ENCODE measurements around the gene SLC37A2.
"Not testable (repeated sequence)": the region's sequence is repeated elsewhere in the genome, so short reads cannot be mapped to it uniquely, and the experiment has no call there.

The SLC37A2 gene

GRCh38 chr11:125086633-125087296 lies 23.7 kb downstream of the SLC37A2 start:
- TF ChIP-seq POLR2AphosphoS5 (IDR thresholded peaks at IDR 0.05; ENCODE audit: low read depth, low read length) = no peak
- TF ChIP-seq TAF1 (IDR thresholded peaks at IDR 0.05; ENCODE audit: borderline replicate concordance, low read depth, low read length) = no peak
- no peak for TF ChIP-seq POLR2A (IDR thresholded peaks at IDR 0.05; ENCODE audit: low read depth, low read length)
- no peak for FAIRE-seq
- DNase-seq (ENCODE audit: insufficient read length) = no peak

GRCh38 chr11:125088123-125088522 lies 25.0 kb downstream of the SLC37A2 start:
- DNase-seq (ENCODE audit: insufficient read length) (no peak), FAIRE-seq (no peak)
- TF ChIP-seq POLR2AphosphoS5 (IDR thresholded peaks at IDR 0.05; ENCODE audit: low read depth, low read length) (no peak), POLR2A (IDR thresholded peaks at IDR 0.05; ENCODE audit: low read depth, low read length) (no peak), TAF1 (IDR thresholded peaks at IDR 0.05; ENCODE audit: borderline replicate concordance, low read depth, low read length) (no peak)

- DNase-seq (ENCODE audit: insufficient read length) (no peak), FAIRE-seq (no peak)
- TF ChIP-seq TAF1 (IDR thresholded peaks at IDR 0.05; ENCODE audit: borderline replicate concordance, low read depth, low read length) (no peak), POLR2AphosphoS5 (IDR thresholded peaks at IDR 0.05; ENCODE audit: low read depth, low read length) (no peak), POLR2A (IDR thresholded peaks at IDR 0.05; ENCODE audit: low read depth, low read length) (no peak)
Observed at GRCh38 chr11:125088576-125089455, 25.7 kb downstream of the SLC37A2 start.

GRCh38 chr11:125089481-125089880 lies 26.4 kb downstream of the SLC37A2 start:
- DNase-seq (ENCODE audit: insufficient read length); FAIRE-seq: not testable (repeated sequence)

GRCh38 chr11:125090151-125090550 lies 27.0 kb downstream of the SLC37A2 start:
- not testable (repeated sequence) for DNase-seq (ENCODE audit: insufficient read length); FAIRE-seq

- no peak for FAIRE-seq
- TF ChIP-seq TAF1 (IDR thresholded peaks at IDR 0.05; ENCODE audit: borderline replicate concordance, low read depth, low read length) (no peak), POLR2AphosphoS5 (IDR thresholded peaks at IDR 0.05; ENCODE audit: low read depth, low read length) (no peak), POLR2A (IDR thresholded peaks at IDR 0.05; ENCODE audit: low read depth, low read length) (no peak)
- DNase-seq (ENCODE audit: insufficient read length) = no peak
Observed at GRCh38 chr11:125090816-125091215, 27.7 kb downstream of the SLC37A2 start.

GRCh38 chr11:125091247-125091876 lies 28.3 kb downstream of the SLC37A2 start:
- no peak for TF ChIP-seq TAF1 (IDR thresholded peaks at IDR 0.05; ENCODE audit: borderline replicate concordance, low read depth, low read length)
- FAIRE-seq (peak; percentile 36), DNase-seq (ENCODE audit: insufficient read length) (no peak)

GRCh38 chr11:125091877-125092664 lies 29.0 kb downstream of the SLC37A2 start:
- no peak for DNase-seq (ENCODE audit: insufficient read length)
- FAIRE-seq = no peak
- TF ChIP-seq POLR2AphosphoS5 (IDR thresholded peaks at IDR 0.05; ENCODE audit: low read depth, low read length) (no peak), TAF1 (IDR thresholded peaks at IDR 0.05; ENCODE audit: borderline replicate concordance, low read depth, low read length) (no peak), POLR2A (IDR thresholded peaks at IDR 0.05; ENCODE audit: low read depth, low read length) (no peak)

- no peak for TF ChIP-seq POLR2A (IDR thresholded peaks at IDR 0.05; ENCODE audit: low read depth, low read length)
- no peak for FAIRE-seq
Observed at GRCh38 chr11:125092669-125093068, 29.6 kb downstream of the SLC37A2 start.

GRCh38 chr11:125093502-125093901 lies 30.4 kb downstream of the SLC37A2 start:
- DNase-seq (ENCODE audit: insufficient read length) (no peak), FAIRE-seq (no peak)
- TF ChIP-seq POLR2A (IDR thresholded peaks at IDR 0.05; ENCODE audit: low read depth, low read length) (no peak), TAF1 (IDR thresholded peaks at IDR 0.05; ENCODE audit: borderline replicate concordance, low read depth, low read length) (no peak), POLR2AphosphoS5 (IDR thresholded peaks at IDR 0.05; ENCODE audit: low read depth, low read length) (no peak)

More at GRCh38 chr11:125092669-125093068, 29.6 kb downstream of the SLC37A2 start:
- DNase-seq (ENCODE audit: insufficient read length) = no peak

GRCh38 chr11:125094731-125095130 lies 31.6 kb downstream of the SLC37A2 start:
- DNase-seq (ENCODE audit: insufficient read length) (no peak), FAIRE-seq (peak; percentile 46)
- no peak for TF ChIP-seq TAF1 (IDR thresholded peaks at IDR 0.05; ENCODE audit: borderline replicate concordance, low read depth, low read length)
- TF ChIP-seq POLR2A (IDR thresholded peaks at IDR 0.05; ENCODE audit: low read depth, low read length) = no peak
- no peak for TF ChIP-seq POLR2AphosphoS5 (IDR thresholded peaks at IDR 0.05; ENCODE audit: low read depth, low read length)

All from GM12892 (cell line).